Esophagus muscularis mucosa (tissue), 4 donors: ENCODE data around the gene ADCY1. TPM values are rescaled to one million over a fixed set of nuclear protein-coding genes. Genes with fewer than 3 reads are reported as not detected.

Source experiments
- DNase-seq: peaks from one replicate; pipeline ENCODE4 v3.0.0-alpha.2; 2017; ENCODE audit errors: extremely low spot score
- H3K27ac ChIP-seq, 4 donors: fragments of 200-600 bp; sonication (generic); replicated peaks in 1 of 4; 1 replicate in 3 of 4; 2 replicates in 1 of 4; pipeline ENCODE4 v1.5.1; 2016 to 2019; ENCODE audit warnings: mild to moderate bottlenecking in 1 of 4
- H3K27me3 ChIP-seq, 4 donors: fragments of 200-600 bp; sonication (generic); one replicate each; pipeline versions ENCODE4 v1.5.1 to v1.6.0; 2016 to 2019
- H3K36me3 ChIP-seq, 4 donors: fragments of 200-600 bp; sonication (generic); one replicate each; pipeline ENCODE4 v1.5.1; 2016 to 2019
- H3K4me1 ChIP-seq, 4 donors: fragments of 200-600 bp; sonication (generic); one replicate each; pipeline ENCODE4 v1.5.1; 2016 to 2019
- H3K4me3 ChIP-seq, 4 donors: fragments of 200-600 bp; sonication (generic); 1 replicate in 2 of 4; 2 replicates in 2 of 4; pipeline ENCODE4 v1.5.1; 2016 to 2019; ENCODE audit warnings: mild to moderate bottlenecking in 4 of 4, moderate library complexity in 1 of 4
- H3K9me3 ChIP-seq, 4 donors: fragments of 200-600 bp; sonication (generic); 1 replicate in 3 of 4; 2 replicates in 1 of 4; pipeline ENCODE4 v1.5.1; 2016 to 2019
- EP300 ChIP-seq: sonication (generic); formaldehyde crosslinking; IDR thresholded peaks from one replicate; pipeline ENCODE4 v1.6.1; 2017; ENCODE audit warnings: antibody characterized with exemption
- POLR2A ChIP-seq: fragments of 450-650 bp; IDR thresholded peaks from one replicate; pipeline ENCODE4 v1.6.1; 2017; ENCODE audit warnings: antibody characterized with exemption, moderate library complexity, mild to moderate bottlenecking, low read depth
- POLR2AphosphoS5 ChIP-seq, 2 donors: sonication (generic); formaldehyde crosslinking; IDR thresholded peaks; one replicate each; pipeline ENCODE4 v1.6.1; 2017; ENCODE audit warnings: antibody characterized with exemption in 2 of 2
- WGBS: methylation state at CpG from one replicate; pipeline ENCODE4 v1.1.5; 2018; 5-methylcytosine and 5-hydroxymethylcytosine counted together
- intact Hi-C: fragments of 100-400 bp; cut with DNase I; formaldehyde crosslinking; loops from one replicate; pipeline ENCODE4 v1.15.1; 2023
- total RNA-seq, 4 donors: library from RNA; depleted of rRNA; stranded (reverse); fragments of >200 nt; gene quantifications; one replicate each; pipeline versions ENCODE4 v1.1.0 to v1.2.1, GENCODE V29; 2016
- TF ChIP-seq, protein P1 (sequence below), 3 experiments: fragments of 200-600 bp in 2 of 3; fragments of 450-650 bp in 1 of 3; sonication (generic) in 2 of 3; IDR thresholded peaks; one replicate each; pipeline ENCODE4 v1.5.1; 2017 to 2019; ENCODE audit warnings: antibody characterized with exemption in 3 of 3, mild to moderate bottlenecking in 2 of 3, moderate library complexity in 1 of 3

ADCY1 gene
- total RNA-seq, 4 donors from 2014 or later: 0.42 to 2.1 (median 1.2) TPM

DNA sequence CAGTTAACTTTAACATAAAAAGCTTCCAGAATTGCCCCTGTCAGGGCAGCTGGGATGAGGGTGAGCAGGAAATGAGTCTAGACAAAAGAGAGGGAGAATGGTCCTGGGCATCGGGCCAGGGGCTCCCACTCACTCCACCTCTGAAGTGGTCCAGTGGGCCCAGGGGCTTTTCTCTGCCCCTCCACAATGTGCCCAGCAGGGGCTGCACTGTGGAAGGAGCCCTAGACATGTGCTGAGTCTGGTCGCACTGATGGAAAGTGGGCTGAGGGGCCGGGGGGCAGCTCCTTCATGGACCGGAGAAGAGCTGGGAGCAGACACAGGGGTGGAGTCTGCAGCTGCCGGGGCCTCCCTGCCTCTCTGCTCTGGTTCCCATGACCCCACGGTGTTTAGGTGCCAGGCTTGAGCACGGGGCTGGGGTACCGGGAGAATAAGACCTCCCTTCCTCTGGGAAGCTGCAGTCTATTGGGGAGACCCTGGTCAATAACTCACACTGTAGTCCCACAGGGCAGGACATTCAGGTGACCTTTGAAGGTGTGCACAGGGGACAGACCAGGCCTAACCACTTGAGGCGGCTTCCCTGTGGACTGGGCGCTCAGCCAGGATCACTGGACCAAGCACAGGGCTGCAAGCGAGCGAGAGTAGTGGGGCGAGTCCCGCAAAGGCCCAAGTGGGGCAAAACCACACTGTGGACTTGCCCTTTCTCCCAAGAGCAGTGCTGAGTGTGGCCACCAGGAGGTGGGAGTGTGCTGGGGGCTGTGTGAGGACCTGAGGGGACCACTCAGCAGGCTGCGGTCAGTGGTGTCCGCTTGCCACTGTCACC is 6.1 kb downstream of the ADCY1 start:
- H3K36me3 ChIP-seq: no peaks in the 10 kb centered on the region
- no peak for TF ChIP-seq POLR2AphosphoS5 (IDR thresholded peaks at IDR 0.05)
- TF ChIP-seq EP300: no peak
- no peak overlapping the region for H3K27ac ChIP-seq
- H3K4me3 ChIP-seq: no peak overlapping the region
- no peak for DNase-seq
- no peaks in the 10 kb centered on the region for H3K9me3 ChIP-seq
- H3K4me1 ChIP-seq: peaks cover 6 to 11% (median 10%) of the 10 kb centered on the region in 4 donors
- WGBS: 87% methylated on average over 14 of the region's 16 CpGs
- H3K27me3 ChIP-seq: peaks cover 0 to 47% (median 7%) of the 10 kb centered on the region in 4 donors
- intact Hi-C loops: no loop called here

DNA sequence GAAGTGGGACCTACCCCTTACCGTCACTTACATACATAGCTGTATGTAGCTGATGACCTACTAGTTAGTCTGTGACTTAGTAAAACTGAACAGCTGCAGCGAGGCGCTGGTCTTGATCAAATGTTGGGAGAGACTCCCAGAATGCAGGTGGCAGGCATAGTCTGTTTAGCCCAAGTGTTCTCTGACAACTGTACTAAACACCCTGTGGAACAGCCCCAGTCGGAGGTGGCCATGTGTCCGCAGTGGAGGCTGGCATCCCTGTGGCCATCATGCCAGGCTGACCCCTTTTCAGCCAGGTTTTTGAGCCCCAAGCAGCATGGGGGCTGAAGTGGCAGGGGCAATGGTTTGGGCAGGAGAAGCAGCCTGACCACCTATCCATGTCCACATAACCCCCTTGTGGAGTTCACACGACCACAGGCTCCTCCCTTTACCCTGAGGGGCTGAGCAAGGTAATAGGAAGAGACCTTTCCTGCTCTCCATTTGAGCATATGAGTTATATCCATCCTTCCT is 7.2 kb downstream of the ADCY1 start:
- H3K4me3 ChIP-seq: no peak overlapping the region
- H3K27ac ChIP-seq: no peak overlapping the region
- WGBS: 86% methylated on average over 6 of the region's 6 CpGs
- peaks cover 0 to under 1% (median 0%) of the 10 kb centered on the region in 4 donors for H3K4me1 ChIP-seq
- no peak for DNase-seq
- no peaks in the 10 kb centered on the region for H3K36me3 ChIP-seq
- intact Hi-C loops: no loop called here
- no peak for TF ChIP-seq POLR2A
- TF ChIP-seq EP300: no peak
- TF ChIP-seq, protein P1, sequence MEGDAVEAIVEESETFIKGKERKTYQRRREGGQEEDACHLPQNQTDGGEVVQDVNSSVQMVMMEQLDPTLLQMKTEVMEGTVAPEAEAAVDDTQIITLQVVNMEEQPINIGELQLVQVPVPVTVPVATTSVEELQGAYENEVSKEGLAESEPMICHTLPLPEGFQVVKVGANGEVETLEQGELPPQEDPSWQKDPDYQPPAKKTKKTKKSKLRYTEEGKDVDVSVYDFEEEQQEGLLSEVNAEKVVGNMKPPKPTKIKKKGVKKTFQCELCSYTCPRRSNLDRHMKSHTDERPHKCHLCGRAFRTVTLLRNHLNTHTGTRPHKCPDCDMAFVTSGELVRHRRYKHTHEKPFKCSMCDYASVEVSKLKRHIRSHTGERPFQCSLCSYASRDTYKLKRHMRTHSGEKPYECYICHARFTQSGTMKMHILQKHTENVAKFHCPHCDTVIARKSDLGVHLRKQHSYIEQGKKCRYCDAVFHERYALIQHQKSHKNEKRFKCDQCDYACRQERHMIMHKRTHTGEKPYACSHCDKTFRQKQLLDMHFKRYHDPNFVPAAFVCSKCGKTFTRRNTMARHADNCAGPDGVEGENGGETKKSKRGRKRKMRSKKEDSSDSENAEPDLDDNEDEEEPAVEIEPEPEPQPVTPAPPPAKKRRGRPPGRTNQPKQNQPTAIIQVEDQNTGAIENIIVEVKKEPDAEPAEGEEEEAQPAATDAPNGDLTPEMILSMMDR (IDR thresholded peaks at IDR 0.05): no peak
- no peak for TF ChIP-seq POLR2AphosphoS5 (IDR thresholded peaks at IDR 0.05)
- H3K27me3 ChIP-seq: peaks cover 0 to 36% (median 3%) of the 10 kb centered on the region in 4 donors
- no peaks in the 10 kb centered on the region for H3K9me3 ChIP-seq

DNA sequence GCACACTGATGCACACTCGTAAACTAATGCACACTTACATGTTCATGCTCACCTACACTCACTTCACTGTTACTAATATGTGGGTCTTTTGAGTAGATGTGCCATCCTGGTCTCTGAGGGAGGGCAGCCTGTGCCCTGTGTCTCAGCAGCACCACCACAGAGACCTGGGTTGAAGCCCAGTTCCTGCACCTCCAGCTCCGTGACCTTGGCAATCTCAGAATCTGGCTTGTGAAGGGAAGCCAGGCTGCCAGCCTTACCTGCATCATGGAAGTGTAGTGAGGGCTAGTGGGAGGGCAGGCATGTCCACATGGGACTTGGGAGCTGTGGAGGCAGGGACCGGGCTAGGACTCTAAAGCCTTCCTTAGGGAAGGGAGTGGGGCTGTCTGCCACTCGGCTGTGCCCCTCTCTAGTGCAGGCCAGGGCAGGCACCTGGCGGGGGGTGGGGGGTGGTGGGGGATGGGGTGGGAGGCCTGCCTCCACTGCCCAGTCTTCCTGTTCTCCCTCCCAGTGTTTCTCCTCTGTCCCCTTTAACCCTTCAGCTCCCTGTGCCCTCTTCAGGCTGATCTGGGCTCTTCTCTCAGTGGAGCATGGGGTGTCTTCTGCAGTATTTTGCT is 8.1 kb downstream of the ADCY1 start:
- Histone ChIP-seq H3K27ac (no peak overlapping the region), H3K4me1 (no peaks in the 10 kb centered on the region), H3K36me3 (no peaks in the 10 kb centered on the region), H3K9me3 (no peaks in the 10 kb centered on the region), H3K27me3 (peaks cover 0 to 27% (median 0%) of the 10 kb centered on the region in 4 donors), H3K4me3 (no peak overlapping the region)
- intact Hi-C loops: no loop called here
- DNase-seq: no peak
- TF ChIP-seq POLR2AphosphoS5 (IDR thresholded peaks at IDR 0.05) (no peak), POLR2A (no peak), EP300 (no peak)
- TF ChIP-seq, protein P1 (IDR thresholded peaks at IDR 0.05): no peak
- 63% methylated on average over 5 of the region's 5 CpGs for WGBS

GRCh38 chr7:45582868-45583277 is 8.7 kb downstream of the ADCY1 start:
- no peaks in the 10 kb centered on the region for H3K4me1 ChIP-seq
- no peak overlapping the region for H3K4me3 ChIP-seq
- no peak for DNase-seq
- TF ChIP-seq, protein P1 (IDR thresholded peaks at IDR 0.05): no peak
- TF ChIP-seq EP300: no peak
- no peak for TF ChIP-seq POLR2AphosphoS5 (IDR thresholded peaks at IDR 0.05)
- no peak for TF ChIP-seq POLR2A
- no peaks in the 10 kb centered on the region for H3K36me3 ChIP-seq
- peaks cover 0 to 21% (median 0%) of the 10 kb centered on the region in 4 donors for H3K27me3 ChIP-seq
- H3K27ac ChIP-seq: no peak overlapping the region
- intact Hi-C loops: no loop called here
- 65% methylated on average over 8 of the region's 9 CpGs for WGBS
- H3K9me3 ChIP-seq: no peaks in the 10 kb centered on the region

GRCh38 chr7:45583296-45583695 is 9.1 kb downstream of the ADCY1 start:
- no peaks in the 10 kb centered on the region for H3K4me1 ChIP-seq
- no peak overlapping the region for H3K4me3 ChIP-seq
- H3K27ac ChIP-seq: no peak overlapping the region
- H3K9me3 ChIP-seq: no peaks in the 10 kb centered on the region
- peaks cover 0 to 18% (median 0%) of the 10 kb centered on the region in 4 donors for H3K27me3 ChIP-seq
- intact Hi-C loops: no loop called here
- WGBS: 85% methylated on average over 2 of the region's 2 CpGs
- no peak for DNase-seq
- no peaks in the 10 kb centered on the region for H3K36me3 ChIP-seq
- TF ChIP-seq EP300: no peak
- TF ChIP-seq, protein P1 (IDR thresholded peaks at IDR 0.05): no peak
- TF ChIP-seq POLR2A: no peak
- TF ChIP-seq POLR2AphosphoS5 (IDR thresholded peaks at IDR 0.05): no peak
